H54 (cell line): ENCODE data around the gene TANGO6.
"Not testable (repeated sequence)": the region's sequence is repeated elsewhere in the genome, so short reads cannot be mapped to it uniquely, and the experiment has no call there.

Experiments used
- DNase-seq: peaks from one replicate; pipeline ENCODE4 v3.0.0; 2011; ENCODE audit warnings: low spot score, mixed read lengths; ENCODE audit not compliant: insufficient read length
- FAIRE-seq: peaks from 3 replicates; lab custom pipeline; 2011; peaks lifted over from hg19 to GRCh38; lab: Jason Lieb, UNC
- POLR2A ChIP-seq: IDR thresholded peaks from 2 replicates; pipeline ENCODE4 v1.6.1; 2011; ENCODE audit warnings: low read depth, mild to moderate bottlenecking, low read length

The TANGO6 gene

DNA sequence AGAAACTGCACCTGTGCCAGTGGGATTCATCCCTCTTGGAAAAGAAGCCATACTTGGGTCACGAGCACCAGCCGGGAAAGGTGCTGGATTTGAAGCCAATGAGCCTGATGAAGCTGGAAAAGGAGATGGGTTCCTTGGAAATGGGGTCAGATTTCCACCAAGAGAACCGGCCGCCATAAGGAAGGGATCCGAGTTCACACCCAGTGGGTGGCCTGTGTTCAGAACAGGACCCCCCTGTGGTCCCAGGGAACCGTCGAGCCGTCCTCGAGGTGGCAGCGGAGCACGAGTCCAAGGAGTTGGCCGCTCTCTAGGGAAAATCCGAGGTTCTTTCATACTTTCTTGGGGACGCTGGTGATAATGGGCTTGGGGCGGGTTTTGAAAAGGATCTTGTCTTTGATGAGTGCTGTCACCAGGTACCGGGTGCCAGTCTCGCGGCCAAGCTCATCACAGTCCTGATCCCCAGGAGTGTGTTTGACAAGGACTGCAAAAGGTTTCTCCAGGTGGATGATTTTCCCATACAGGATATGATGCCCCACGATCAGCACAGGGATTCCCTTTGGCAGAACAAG lies 276.8 kb downstream of the TANGO6 start:
- DNase-seq (no peak), FAIRE-seq (no peak)

DNA sequence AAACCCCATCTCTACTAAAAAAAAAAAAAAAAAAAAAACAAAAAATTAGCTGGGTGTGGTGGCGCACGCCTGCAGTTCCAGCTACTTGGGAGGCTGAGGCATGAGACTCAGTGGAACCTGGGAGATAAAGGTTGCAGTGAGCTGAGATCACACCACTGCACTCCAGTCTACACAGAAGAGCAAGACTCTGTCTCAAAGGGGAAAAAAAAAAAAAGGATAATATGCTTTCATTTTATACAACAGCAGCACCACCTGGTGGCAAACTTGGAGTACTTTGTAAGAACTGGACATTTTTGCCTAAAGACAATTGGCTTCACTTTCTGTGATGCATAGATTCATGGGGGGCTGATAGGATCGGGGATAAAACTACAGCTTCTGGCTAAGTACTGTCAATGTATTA lies 280.6 kb downstream of the TANGO6 start:
- DNase-seq (peak; percentile 47), FAIRE-seq (peak; percentile 75)
- no peak for TF ChIP-seq POLR2A

More for the DNA sequence above, 276.8 kb downstream of the TANGO6 start:
- no peak for TF ChIP-seq POLR2A

DNA sequence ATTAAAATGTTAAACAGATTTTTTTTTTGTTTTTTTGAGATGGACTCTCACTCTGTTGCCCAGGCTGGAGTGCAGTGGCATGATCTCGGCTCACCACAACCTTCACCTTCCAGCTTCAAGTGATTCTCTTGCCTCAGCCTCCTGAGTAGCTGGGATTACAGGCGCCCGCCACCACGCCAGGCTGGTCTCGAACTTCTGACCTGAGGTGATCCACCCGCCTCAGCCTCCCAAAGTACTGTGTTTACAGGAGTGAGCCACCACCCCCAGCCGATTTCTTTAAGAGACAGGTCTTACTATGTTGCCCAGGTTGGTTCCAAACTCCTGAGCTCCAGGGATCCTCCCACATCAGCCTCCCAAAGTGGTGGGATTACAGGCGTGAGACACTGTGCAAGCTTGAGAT lies 281.1 kb downstream of the TANGO6 start:
- not testable (repeated sequence) for DNase-seq, FAIRE-seq

DNA sequence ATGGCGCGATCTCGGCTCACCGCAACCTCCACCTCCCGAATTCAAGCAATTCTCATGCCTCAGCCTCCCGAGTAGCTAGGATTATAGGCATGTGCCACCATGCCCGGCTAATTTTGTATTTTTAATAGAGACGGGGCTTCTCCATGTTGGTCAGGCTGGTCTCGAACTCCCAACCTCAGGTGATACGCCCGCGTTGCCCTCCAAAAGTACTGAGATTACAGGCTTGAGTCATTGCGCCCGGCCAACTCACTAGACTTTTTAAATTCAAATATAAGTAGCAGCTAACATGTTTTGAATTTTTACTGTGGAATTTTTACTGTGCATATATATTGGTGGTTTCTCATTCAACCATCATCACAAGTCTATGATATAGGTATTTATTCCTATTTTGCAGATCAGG lies 281.6 kb downstream of the TANGO6 start:
- not testable (repeated sequence) for FAIRE-seq, DNase-seq

DNA sequence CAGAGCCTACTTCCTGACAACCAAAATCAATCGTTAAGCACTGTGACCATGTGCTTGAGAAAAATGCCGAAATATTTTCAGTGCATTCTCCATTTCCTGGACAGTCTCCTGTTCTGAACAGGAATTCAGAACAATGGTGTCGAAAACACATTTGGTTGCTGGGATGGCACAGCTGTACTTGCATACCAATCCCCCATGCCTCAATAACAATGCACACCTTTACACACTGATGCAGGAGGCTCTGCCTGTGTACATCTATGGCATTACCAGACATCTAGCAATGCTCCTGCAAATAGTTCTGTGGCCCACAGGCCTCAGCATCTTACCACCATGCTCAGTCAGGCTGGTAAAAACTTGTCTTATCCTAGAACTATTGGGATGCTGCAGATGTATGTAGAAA lies 282.9 kb downstream of the TANGO6 start:
- no peak for DNase-seq
- FAIRE-seq = peak; percentile 23

DNA sequence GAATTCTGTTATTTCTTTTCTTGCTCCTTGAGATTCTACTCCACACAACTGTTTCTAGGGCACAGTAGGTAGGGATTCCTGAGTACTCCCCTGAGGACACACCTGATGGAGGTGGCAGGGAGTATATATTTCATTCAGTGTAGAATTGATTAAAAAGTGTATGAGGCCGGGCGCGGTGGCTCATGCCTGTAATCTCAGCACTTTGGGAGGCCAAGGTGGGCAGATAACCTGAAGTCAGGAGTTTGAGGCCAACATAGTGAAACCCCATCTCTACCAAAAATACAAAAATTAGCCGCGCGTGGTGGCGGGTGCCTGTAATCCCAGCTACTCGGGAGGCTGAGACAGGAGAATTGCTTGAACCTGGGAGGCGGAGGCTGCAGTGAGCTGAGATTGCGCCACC lies 283.5 kb downstream of the TANGO6 start:
- FAIRE-seq, DNase-seq: not testable (repeated sequence)

More for the DNA sequence above, 282.9 kb downstream of the TANGO6 start:
- TF ChIP-seq POLR2A = no peak

DNA sequence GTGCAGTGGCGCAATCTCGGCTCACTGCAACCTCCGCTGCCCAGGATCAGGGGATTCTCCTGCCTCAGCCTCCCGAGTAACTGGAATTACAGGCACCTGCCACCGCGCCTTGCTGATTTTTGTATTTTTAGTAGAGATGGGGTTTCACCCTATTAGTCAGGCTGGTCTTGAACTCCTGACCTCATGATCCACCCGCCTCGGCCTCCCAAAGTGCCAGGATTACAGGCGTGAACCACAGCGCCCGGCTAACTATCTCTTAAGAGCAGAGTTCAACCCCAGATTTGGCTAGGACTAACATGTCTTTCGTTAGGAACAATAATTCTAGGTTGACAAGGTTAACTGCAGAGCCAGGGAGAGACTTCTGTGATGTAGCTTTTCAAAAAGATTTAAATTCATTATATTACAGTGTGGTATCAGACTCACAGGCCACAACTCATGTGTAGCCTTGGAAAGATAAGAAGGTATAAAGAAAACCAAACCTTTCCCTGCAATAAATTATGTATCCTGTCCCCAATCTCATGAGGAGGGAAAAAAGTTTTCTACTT lies 284.7 kb downstream of the TANGO6 start:
- no peak for DNase-seq
- TF ChIP-seq POLR2A = no peak
- no peak for FAIRE-seq

DNA sequence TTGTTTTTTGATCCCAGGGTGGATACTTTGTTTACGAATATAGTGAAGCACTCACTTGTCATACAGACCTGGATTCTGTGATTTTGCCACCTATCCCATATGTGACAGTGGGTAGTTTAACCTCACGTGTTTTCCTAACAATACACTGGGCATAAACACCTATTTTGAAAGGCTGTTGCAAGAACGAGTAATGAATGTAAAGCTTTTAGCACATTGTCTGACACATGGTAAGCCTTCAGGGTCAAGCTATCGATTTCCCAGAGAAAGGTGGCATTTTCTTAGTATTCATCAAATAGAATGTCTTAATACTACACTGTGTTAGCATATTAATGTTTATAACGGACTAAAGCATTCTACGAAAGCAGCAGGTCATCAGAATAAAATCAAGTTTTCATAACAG lies 287.1 kb downstream of the TANGO6 start:
- FAIRE-seq (peak; percentile 58), DNase-seq (no peak)
- no peak for TF ChIP-seq POLR2A

DNA sequence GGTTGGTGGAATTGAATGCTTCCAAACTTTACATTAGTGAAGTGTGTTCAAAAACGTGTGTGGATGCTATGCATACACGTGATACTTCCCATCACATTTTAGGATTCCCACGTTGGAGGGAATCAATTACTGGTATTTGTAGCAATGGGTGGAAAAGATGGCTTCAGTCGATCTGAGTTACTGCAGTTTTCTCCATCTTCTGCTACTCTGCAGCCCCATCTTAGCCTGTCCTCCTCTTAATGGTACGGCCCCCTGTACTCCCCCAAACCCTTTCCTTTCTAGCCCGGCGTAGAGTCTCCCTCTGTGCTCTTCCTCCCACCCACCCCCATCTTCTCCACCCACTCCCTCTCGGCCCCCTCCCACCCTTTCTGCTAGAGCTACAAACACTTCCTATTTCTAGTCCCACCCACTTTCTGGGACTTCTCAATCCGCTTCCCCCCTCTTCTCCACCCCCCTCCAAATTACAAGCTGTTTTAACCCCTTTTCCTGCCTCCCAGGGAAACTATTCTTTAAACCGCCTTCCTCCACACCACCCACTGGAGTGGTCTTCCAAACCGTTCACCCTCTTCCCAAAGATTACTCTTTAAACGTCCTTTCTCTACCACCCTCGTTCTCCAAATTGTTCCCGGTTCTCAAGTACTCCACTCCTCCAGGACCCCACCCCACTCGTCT lies 288.0 kb downstream of the TANGO6 start:
- no peak for FAIRE-seq
- no peak for DNase-seq
- TF ChIP-seq POLR2A = no peak

DNA sequence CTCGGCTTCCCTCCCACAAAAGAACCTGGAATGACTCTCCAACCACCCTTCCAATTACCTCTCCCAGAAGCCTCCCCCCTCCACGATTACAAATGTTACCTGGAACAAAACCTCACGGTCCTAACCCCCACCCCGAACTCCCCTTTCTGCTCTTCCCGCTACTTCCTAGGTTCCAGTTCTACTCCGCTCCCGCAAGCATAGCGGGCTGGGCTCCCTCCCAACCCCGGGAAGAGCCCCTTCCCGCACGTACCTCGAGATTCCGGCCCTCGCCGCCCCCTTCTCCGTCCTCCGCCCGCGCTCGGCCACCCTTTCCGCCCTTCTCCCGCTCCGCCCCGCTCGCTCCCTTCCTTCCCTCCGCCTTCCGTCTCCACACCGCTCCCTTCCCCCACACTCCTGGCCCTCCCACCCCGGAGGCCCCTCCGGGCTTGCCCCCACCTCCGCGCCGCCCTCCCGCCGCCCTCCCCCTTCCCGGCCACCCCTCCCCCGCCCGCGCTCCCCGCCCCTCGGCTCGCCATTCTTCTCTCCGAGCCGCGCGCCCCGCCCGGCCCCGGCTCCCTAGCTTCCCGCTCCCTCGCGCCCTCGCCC lies 288.6 kb downstream of the TANGO6 start:
- DNase-seq (peak; percentile 79), FAIRE-seq (no peak)
- peak; percentile 49 for TF ChIP-seq POLR2A

DNA sequence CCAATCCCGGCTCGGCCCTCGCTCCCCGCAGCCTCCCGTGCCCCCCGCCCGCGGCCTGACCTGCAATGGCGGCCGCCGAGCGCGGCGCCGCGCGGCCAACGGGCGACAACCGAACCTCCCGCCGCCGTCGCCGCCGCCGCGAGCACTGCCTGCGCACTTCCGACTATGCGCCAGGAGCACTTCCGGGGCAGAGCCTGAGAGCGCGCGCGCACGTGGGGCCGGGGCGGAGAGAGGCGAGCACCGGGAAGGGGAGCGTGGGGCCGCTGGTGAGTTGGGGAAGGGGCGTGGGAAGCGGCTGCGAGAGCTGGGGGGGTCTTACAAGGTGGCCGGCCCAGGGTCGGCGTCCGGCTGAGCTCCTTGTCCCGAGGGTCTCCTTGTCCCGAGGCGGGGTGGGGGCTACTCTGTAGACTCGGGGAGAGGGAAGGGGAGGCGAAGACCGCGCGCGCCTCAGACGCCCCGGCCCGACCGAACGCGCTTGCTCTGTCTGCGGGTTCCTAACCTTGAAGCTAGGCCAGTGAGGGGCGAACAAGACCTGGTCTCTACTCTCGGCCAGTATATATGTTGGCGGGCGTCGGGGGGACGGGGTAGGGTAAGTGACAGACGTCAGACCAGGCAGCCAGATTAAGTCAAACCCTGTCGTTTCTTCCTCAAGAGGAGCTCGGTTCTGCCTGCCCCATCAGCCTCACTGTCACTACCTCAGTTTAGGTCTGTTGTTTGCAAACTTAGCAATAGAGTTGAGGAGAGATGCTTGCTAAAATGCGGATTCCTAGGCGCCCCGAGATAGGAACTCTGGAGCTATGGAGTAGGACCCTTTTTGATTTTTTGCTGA lies 289.3 kb downstream of the TANGO6 start, which contains the start of the genes CHTF8 and UTP4:
TSS of gene CHTF8 (minus strand) at position 165 of the 829 bp plus-strand sequence. CDS start 11,130 bp downstream, outside the sequence.
TSS of gene UTP4 (plus strand) at position 226 of the 829 bp plus-strand sequence. CDS start 811 bp downstream, outside the sequence.
- TF ChIP-seq POLR2A = peak; percentile 86
- no peak for FAIRE-seq
- peak; percentile 83 for DNase-seq

DNA sequence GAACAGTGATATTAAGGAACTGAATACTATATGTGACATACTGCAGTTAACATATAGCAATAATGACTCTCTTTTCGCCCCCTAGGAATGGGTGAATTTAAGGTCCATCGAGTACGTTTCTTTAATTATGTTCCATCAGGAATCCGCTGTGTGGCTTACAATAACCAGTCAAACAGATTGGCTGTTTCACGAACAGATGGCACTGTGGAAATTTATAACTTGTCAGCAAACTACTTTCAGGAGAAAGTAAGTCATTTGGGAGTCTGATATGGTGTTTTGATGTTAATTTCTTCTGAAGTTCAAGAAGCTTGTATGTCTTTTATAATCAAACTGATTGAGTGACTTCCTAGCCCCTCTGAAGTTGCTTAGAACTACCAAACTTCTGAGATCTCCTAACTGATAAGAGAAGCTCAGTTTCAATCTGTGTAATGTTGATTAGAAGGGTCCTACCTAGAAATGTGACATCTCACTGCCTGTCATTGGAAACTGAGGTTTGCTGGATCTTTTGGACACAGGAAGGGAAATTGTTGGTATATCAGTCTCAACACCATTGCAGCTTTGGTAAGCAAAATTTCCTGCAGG lies 290.1 kb downstream of the TANGO6 start:
- FAIRE-seq (peak; percentile 33), DNase-seq (no peak)
- no peak for TF ChIP-seq POLR2A
